ENCODE measurements around the gene PHLDB3. TPM values are rescaled to one million over a fixed set of nuclear protein-coding genes. Genes with fewer than 3 reads are reported as not detected.
"Not testable (repeated sequence)": the region's sequence is repeated elsewhere in the genome, so short reads cannot be mapped to it uniquely, and the experiment has no call there.

PHLDB3 gene
- total RNA-seq, 1 donor from 2014 or later = 7.9 TPM

DNA sequence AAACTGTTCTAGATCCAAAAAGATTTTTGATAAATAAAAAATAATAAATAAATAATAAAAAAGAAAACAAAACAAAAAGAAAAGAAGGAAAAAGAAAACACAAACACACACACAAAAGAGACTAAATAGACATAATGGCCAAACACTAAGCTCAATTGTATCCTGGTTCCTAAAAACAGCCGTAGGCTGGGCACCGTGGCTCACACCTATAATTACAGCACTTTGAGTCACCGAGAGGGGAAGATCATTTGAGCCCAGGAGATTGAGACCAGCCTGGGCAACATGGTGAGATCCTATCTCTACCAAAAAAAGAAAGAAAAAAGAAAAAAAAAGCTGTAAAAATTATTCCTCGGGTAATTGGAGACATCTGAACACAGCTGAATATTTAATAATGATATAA lies 13.5 kb upstream of the PHLDB3 start:
- DNase-seq (ENCODE audit: low read depth) = peak; percentile 55
- no peak overlapping the region for H3K4me3 ChIP-seq (ENCODE audit: low read depth, low read length)
- no peaks in the 10 kb centered on the region for H3K27me3 ChIP-seq (ENCODE audit: control insufficient read depth, insufficient read depth, low read length)
- no peak for FAIRE-seq
- peaks cover 4% of the 10 kb centered on the region for H3K36me3 ChIP-seq (ENCODE audit: control insufficient read depth, insufficient read depth, low read length)
- TF ChIP-seq, protein P1, sequence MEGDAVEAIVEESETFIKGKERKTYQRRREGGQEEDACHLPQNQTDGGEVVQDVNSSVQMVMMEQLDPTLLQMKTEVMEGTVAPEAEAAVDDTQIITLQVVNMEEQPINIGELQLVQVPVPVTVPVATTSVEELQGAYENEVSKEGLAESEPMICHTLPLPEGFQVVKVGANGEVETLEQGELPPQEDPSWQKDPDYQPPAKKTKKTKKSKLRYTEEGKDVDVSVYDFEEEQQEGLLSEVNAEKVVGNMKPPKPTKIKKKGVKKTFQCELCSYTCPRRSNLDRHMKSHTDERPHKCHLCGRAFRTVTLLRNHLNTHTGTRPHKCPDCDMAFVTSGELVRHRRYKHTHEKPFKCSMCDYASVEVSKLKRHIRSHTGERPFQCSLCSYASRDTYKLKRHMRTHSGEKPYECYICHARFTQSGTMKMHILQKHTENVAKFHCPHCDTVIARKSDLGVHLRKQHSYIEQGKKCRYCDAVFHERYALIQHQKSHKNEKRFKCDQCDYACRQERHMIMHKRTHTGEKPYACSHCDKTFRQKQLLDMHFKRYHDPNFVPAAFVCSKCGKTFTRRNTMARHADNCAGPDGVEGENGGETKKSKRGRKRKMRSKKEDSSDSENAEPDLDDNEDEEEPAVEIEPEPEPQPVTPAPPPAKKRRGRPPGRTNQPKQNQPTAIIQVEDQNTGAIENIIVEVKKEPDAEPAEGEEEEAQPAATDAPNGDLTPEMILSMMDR (IDR thresholded peaks at IDR 0.05; ENCODE audit: insufficient read depth, low read length, severe bottlenecking) = no peak

DNA sequence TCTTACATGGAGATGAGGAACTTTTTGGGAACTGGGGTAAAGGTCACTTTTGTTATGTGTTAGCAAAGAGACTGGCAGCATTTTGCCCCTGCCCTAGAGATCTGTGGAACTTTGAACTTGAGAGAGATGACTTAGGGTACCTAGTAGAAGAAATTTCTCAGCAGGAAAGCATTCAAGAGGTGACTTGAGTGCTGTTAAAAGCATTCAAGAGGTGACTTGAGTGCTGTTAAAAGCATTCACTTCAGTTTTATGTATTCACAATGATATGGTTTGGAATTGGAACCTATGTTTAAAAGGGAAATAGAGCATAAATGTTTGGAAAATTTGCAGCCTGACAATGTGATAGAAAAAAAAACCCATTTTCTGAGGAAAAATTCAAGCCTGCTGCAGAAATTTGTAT lies 7.9 kb upstream of the PHLDB3 start:
- not testable (repeated sequence) for H3K4me3 ChIP-seq (ENCODE audit: low read depth, low read length); FAIRE-seq; DNase-seq (ENCODE audit: low read depth); H3K27me3 ChIP-seq (ENCODE audit: control insufficient read depth, insufficient read depth, low read length)
- peaks cover 17% of the 10 kb centered on the region for H3K36me3 ChIP-seq (ENCODE audit: control insufficient read depth, insufficient read depth, low read length)

GRCh38 chr19:43511324-43511723 lies 6.8 kb upstream of the PHLDB3 start:
- TF ChIP-seq, protein P1 (IDR thresholded peaks at IDR 0.05; ENCODE audit: insufficient read depth, low read length, severe bottlenecking) = no peak
- FAIRE-seq (no peak), DNase-seq (ENCODE audit: low read depth) (no peak)
- Histone ChIP-seq H3K27me3 (ENCODE audit: control insufficient read depth, insufficient read depth, low read length) (no peaks in the 10 kb centered on the region), H3K36me3 (ENCODE audit: control insufficient read depth, insufficient read depth, low read length) (peaks cover 17% of the 10 kb centered on the region), H3K4me3 (ENCODE audit: low read depth, low read length) (no peak overlapping the region)

DNA sequence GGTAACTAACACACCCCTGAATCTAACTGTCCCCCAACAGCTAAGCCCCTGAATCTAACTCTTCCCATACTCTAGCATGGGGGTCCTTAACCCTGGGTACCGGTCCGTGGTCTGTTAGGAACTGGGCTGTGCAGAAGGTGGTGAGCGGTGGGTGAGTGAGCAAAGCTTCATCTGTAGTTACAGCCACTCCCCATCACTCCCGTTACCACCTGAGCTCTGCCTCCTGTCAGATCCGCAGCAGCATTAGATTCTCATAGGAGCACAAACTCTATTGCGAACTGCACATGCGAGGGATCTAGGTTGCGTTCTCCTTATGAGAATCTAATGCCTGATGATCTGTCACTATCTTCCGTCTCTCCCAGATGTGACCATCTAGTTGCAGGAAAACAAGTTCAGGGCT lies 6.2 kb upstream of the PHLDB3 start:
- H3K36me3 ChIP-seq (ENCODE audit: control insufficient read depth, insufficient read depth, low read length) = peaks cover 17% of the 10 kb centered on the region
- H3K27me3 ChIP-seq (ENCODE audit: control insufficient read depth, insufficient read depth, low read length) = no peaks in the 10 kb centered on the region
- no peak overlapping the region for H3K4me3 ChIP-seq (ENCODE audit: low read depth, low read length)
- FAIRE-seq (no peak), DNase-seq (ENCODE audit: low read depth) (no peak)
- TF ChIP-seq, protein P1 (IDR thresholded peaks at IDR 0.05; ENCODE audit: insufficient read depth, low read length, severe bottlenecking) = no peak

GRCh38 chr19:43507880-43508279 lies 3.3 kb upstream of the PHLDB3 start:
- FAIRE-seq = no peak
- Histone ChIP-seq H3K27me3 (ENCODE audit: control insufficient read depth, insufficient read depth, low read length) (no peaks in the 10 kb centered on the region), H3K36me3 (ENCODE audit: control insufficient read depth, insufficient read depth, low read length) (peaks cover 17% of the 10 kb centered on the region), H3K4me3 (ENCODE audit: low read depth, low read length) (no peak overlapping the region)
- TF ChIP-seq, protein P1 (IDR thresholded peaks at IDR 0.05; ENCODE audit: insufficient read depth, low read length, severe bottlenecking) = no peak
- no peak for DNase-seq (ENCODE audit: low read depth)

GRCh38 chr19:43506629-43507028 lies 2.1 kb upstream of the PHLDB3 start:
- peaks cover 22% of the 10 kb centered on the region for H3K36me3 ChIP-seq (ENCODE audit: control insufficient read depth, insufficient read depth, low read length)
- no peak for DNase-seq (ENCODE audit: low read depth)
- TF ChIP-seq, protein P1 (IDR thresholded peaks at IDR 0.05; ENCODE audit: insufficient read depth, low read length, severe bottlenecking) = no peak
- H3K27me3 ChIP-seq (ENCODE audit: control insufficient read depth, insufficient read depth, low read length) = no peaks in the 10 kb centered on the region
- FAIRE-seq = no peak
- H3K4me3 ChIP-seq (ENCODE audit: low read depth, low read length) = no peak overlapping the region
